ENCODE measurements around the gene B3GNT3. TPM values are rescaled to one million over a fixed set of nuclear protein-coding genes. Genes with fewer than 3 reads are reported as not detected.

Gene B3GNT3
- total RNA-seq, 2 donors from 2014 or later, result 2.0 to 6.0 TPM

GRCh38 chr19:17755443-17755890, 39.5 kb upstream of the B3GNT3 start:
- DNase-seq (no peak), ATAC-seq (peak; percentile 9)
- 38% methylated on average over 1 of the region's 1 CpG; no CpG with 5 or more reads in 1 of the 2 donors for WGBS, 2 donors
- peak overlapping the region in 2 of 4 donors; percentile 13 to 25 for H3K27ac ChIP-seq
- peaks cover 8% of the 10 kb centered on the region for H3K4me1 ChIP-seq
- no peaks in the 10 kb centered on the region for H3K9me3 ChIP-seq
- H3K4me3 ChIP-seq, result no peak overlapping the region
- no peaks in the 10 kb centered on the region for H3K36me3 ChIP-seq (replicated peaks in 1 of 2; ENCODE audit: insufficient read depth in 1 of 2, low read depth in 2 of 2)
- no peaks in the 10 kb centered on the region for H3K27me3 ChIP-seq
- TF ChIP-seq CTCF (IDR thresholded peaks at IDR 0.05), result no peak
- no peak for TF ChIP-seq POLR2A (IDR thresholded peaks at IDR 0.05)
- intact Hi-C loops (cut with DNase I), result no loop called here

GRCh38 chr19:17755977-17756670, 38.8 kb upstream of the B3GNT3 start:
- TF ChIP-seq CTCF (IDR thresholded peaks at IDR 0.05), result no peak
- TF ChIP-seq POLR2A (IDR thresholded peaks at IDR 0.05), result no peak
- no peaks in the 10 kb centered on the region for H3K36me3 ChIP-seq (replicated peaks in 1 of 2; ENCODE audit: insufficient read depth in 1 of 2, low read depth in 2 of 2)
- H3K9me3 ChIP-seq, result no peaks in the 10 kb centered on the region
- intact Hi-C loops (cut with DNase I), result no loop called here
- peaks cover 8% of the 10 kb centered on the region for H3K4me1 ChIP-seq
- no peak overlapping the region for H3K4me3 ChIP-seq
- H3K27ac ChIP-seq, result no peak overlapping the region
- 39 to 40% methylated on average over 8 to 12 of the region's 12 CpGs for WGBS, 2 donors
- DNase-seq (peak; percentile 40 to 72 (median 60)), ATAC-seq (peak; percentile 24)
- H3K27me3 ChIP-seq, result no peaks in the 10 kb centered on the region

GRCh38 chr19:17757125-17757524, 37.8 kb upstream of the B3GNT3 start:
- DNase-seq (peak; percentile 63 to 84 (median 72)), ATAC-seq (peak; percentile 80)
- H3K9me3 ChIP-seq, result no peaks in the 10 kb centered on the region
- intact Hi-C loops (cut with DNase I), result no loop called here
- H3K27ac ChIP-seq, result peak overlapping the region in 3 of 4 donors; percentile 26 to 43 (median 41)
- H3K4me3 ChIP-seq, result no peak overlapping the region
- no peaks in the 10 kb centered on the region for H3K36me3 ChIP-seq (replicated peaks in 1 of 2; ENCODE audit: insufficient read depth in 1 of 2, low read depth in 2 of 2)
- H3K4me1 ChIP-seq, result peaks cover 8% of the 10 kb centered on the region
- TF ChIP-seq POLR2A (IDR thresholded peaks at IDR 0.05), result no peak
- WGBS, 2 donors, result 29 to 38% methylated on average over 8 of the region's 9 CpGs
- H3K27me3 ChIP-seq, result no peaks in the 10 kb centered on the region

GRCh38 chr19:17758515-17758914, 36.4 kb upstream of the B3GNT3 start:
- intact Hi-C loops (cut with DNase I), result no loop called here
- ATAC-seq, result no peak
- 56 to 63% methylated on average over 5 of the region's 5 CpGs for WGBS, 2 donors
- DNase-seq, result no peak
- TF ChIP-seq POLR2A (IDR thresholded peaks at IDR 0.05) (no peak), CTCF (IDR thresholded peaks at IDR 0.05) (no peak)
- no peak overlapping the region for H3K4me3 ChIP-seq
- H3K9me3 ChIP-seq, result no peaks in the 10 kb centered on the region
- H3K27me3 ChIP-seq, result no peaks in the 10 kb centered on the region
- no peak overlapping the region for H3K27ac ChIP-seq
- no peaks in the 10 kb centered on the region for H3K36me3 ChIP-seq (replicated peaks in 1 of 2; ENCODE audit: insufficient read depth in 1 of 2, low read depth in 2 of 2)
- H3K4me1 ChIP-seq, result peaks cover 8% of the 10 kb centered on the region

- H3K4me3 ChIP-seq, result no peak overlapping the region
- TF ChIP-seq CTCF (IDR thresholded peaks at IDR 0.05) (no peak), POLR2A (IDR thresholded peaks at IDR 0.05) (no peak)
- H3K27me3 ChIP-seq, result no peaks in the 10 kb centered on the region
- ATAC-seq (no peak), DNase-seq (no peak)
- intact Hi-C loops (cut with DNase I), result no loop called here
- 53 to 71% methylated on average over 4 of the region's 4 CpGs for WGBS, 2 donors
- H3K4me1 ChIP-seq, result peaks cover 10% of the 10 kb centered on the region
- H3K27ac ChIP-seq, result no peak overlapping the region
- H3K36me3 ChIP-seq (replicated peaks in 1 of 2; ENCODE audit: insufficient read depth in 1 of 2, low read depth in 2 of 2), result no peaks in the 10 kb centered on the region
- no peaks in the 10 kb centered on the region for H3K9me3 ChIP-seq
These were observed 33.8 kb upstream of the B3GNT3 start for GRCh38 chr19:17761148-17761547.
